ENCODE results near the gene ZNF627.
"Not testable (repeated sequence)": the region's sequence is repeated elsewhere in the genome, so short reads cannot be mapped to it uniquely, and the experiment has no call there.

The ZNF627 gene

GRCh38 chr19:11611730-11612129 lies 14.4 kb downstream of the ZNF627 start:
- TF ChIP-seq CTCF (IDR thresholded peaks at IDR 0.05; ENCODE audit: insufficient read depth, low read depth, low read length, missing control alignments), result no peak
- no peak overlapping the region for H3K4me3 ChIP-seq (ENCODE audit: low read depth, low read length)
- DNase-seq (ENCODE audit: low read depth), result no peak

DNA sequence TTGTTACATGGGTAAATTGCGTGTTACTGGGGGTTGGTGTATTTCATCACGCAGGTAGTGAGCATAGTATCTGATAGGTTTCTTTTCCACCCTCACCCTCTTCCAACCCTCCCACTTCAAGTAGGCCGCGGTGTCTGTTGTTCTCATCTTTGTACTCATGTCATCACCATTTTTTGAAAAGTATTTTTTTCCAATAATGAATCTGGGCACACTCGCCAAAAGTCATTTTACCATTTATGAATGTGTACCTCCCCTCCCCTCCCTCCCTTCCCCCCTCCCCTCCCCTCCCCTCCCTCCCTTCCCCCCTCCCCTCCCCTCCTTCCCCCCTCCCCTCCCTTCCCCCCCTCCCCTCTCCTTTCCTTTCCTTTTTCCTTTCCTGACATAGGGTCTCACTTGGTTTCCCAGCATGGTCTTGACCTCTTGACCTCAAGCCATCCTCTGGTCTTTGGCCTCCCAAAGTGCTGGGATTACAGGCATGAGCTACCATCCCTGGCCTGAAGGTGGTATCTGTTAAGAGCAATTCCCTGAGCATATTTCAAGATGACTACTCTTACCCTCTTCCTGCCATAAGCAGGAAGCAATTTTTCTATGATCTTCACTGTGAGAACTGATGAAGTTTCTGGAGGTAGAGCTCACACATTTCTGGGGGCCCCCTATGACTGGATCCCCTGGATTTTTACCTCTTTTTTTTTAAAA lies 15.7 kb downstream of the ZNF627 start:
- no peak overlapping the region for H3K4me3 ChIP-seq (ENCODE audit: low read depth, low read length)
- no peak for TF ChIP-seq CTCF (IDR thresholded peaks at IDR 0.05; ENCODE audit: insufficient read depth, low read depth, low read length, missing control alignments)
- DNase-seq (ENCODE audit: low read depth), result no peak

DNA sequence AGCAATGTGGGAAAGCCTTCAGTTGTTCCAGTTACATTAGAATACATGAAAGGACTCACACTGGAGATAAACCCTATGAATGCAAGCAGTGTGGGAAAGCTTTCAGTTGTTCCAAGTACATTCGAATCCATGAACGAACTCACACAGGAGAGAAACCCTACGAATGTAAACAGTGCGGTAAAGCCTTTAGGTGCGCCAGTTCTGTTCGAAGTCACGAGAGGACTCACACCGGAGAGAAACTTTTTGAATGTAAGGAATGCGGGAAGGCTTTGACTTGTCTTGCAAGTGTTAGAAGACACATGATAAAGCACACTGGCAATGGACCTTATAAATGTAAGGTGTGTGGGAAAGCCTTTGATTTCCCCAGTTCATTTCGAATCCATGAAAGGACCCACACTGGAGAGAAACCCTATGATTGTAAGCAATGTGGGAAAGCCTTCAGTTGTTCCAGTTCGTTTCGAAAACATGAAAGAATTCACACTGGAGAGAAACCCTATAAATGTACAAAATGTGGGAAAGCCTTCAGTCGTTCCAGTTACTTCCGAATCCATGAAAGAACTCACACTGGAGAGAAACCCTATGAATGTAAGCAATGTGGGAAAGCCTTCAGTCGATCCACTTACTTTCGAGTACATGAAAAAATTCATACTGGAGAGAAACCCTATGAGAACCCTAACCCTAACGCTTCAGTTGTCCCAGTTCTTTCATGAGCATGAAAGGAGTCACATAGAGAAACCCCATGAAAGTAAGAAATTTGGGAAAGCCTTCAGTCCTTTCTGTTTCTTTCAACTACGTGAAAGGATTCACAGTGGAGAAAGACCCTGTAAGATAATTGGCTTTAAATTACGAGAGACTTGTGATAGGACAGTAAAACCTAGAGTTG lies 20.1 kb downstream of the ZNF627 start:
- no peak for DNase-seq (ENCODE audit: low read depth)
- TF ChIP-seq CTCF (IDR thresholded peaks at IDR 0.05; ENCODE audit: insufficient read depth, low read depth, low read length, missing control alignments), result no peak
- H3K4me3 ChIP-seq (ENCODE audit: low read depth, low read length), result no peak overlapping the region

DNA sequence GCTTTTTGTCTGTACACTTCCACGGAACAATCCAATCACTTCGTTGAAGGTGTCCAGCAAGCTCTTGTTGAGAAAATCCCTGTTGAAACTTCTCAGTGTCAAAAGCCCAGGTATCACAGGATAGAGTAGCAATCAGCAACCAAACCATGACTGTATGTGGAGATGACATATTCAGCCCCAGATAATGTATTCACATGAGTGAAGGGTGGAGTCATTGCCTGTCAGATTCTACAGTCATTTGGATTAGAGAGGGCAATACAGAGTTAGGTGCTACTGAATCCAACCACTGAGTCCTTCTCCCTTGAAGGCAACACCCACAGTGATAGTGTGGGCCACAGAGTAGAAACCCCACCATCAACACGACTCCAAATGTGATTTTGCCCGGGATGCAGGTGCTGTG lies 23.3 kb downstream of the ZNF627 start:
- DNase-seq (ENCODE audit: low read depth), result no peak
- H3K4me3 ChIP-seq (ENCODE audit: low read depth, low read length), result no peak overlapping the region
- TF ChIP-seq CTCF (IDR thresholded peaks at IDR 0.05; ENCODE audit: insufficient read depth, low read depth, low read length, missing control alignments), result no peak

DNA sequence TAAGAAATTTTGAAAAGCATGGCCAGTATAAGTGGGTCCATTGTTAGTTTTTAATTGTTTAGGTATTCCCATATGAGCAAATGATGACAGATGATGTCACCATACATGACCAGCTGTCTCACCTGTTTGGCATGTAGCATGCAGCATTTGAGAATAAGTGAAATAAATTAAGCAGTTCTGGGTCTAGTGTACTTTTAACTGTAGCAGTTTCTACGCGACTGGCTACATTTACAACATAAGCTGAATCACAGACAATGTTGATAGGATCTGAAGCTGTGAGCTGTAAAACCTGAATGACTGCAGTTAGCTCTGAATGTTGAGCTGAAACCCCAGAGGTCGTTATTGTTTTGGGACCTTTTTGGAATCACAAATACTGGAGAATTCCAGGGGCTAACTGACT lies 25.1 kb downstream of the ZNF627 start:
- H3K4me3 ChIP-seq (ENCODE audit: low read depth, low read length); DNase-seq (ENCODE audit: low read depth): not testable (repeated sequence)

- no peak for TF ChIP-seq CTCF (IDR thresholded peaks at IDR 0.05; ENCODE audit: insufficient read depth, low read depth, low read length, missing control alignments)
- no peak for DNase-seq (ENCODE audit: low read depth)
- H3K4me3 ChIP-seq (ENCODE audit: low read depth, low read length), result no peak overlapping the region
Observed at GRCh38 chr19:11624069-11624463, 26.8 kb downstream of the ZNF627 start.

- no peak for DNase-seq (ENCODE audit: low read depth)
- no peak overlapping the region for H3K4me3 ChIP-seq (ENCODE audit: low read depth, low read length)
- no peak for TF ChIP-seq CTCF (IDR thresholded peaks at IDR 0.05; ENCODE audit: insufficient read depth, low read depth, low read length, missing control alignments)
Observed at GRCh38 chr19:11626252-11626651, 29.0 kb downstream of the ZNF627 start.
